Prostate gland (tissue), 2 donors: Measurements from ENCODE around the gene PFN4. TPM values are rescaled to one million over a fixed set of nuclear protein-coding genes. Genes with fewer than 3 reads are reported as not detected.

Experiments
- DNase-seq: peaks from one replicate; pipeline ENCODE4 v3.0.0-alpha.2; 2019; ENCODE audit warnings: low spot score
- H3K27ac ChIP-seq, 2 donors: fragments of 200-600 bp; sonication (generic); 2 replicates each; pipeline ENCODE4 v1.5.1; 2017 to 2019
- H3K27me3 ChIP-seq: fragments of 200-600 bp; sonication (generic); replicated peaks from 2 replicates; pipeline ENCODE4 v1.5.1; 2019; ENCODE audit not compliant: insufficient read depth
- H3K36me3 ChIP-seq, 2 donors: fragments of 200-600 bp; sonication (generic); 1 replicate in 1 of 2; 2 replicates in 1 of 2; pipeline versions ENCODE4 v1.5.1 to v1.8.1; 2017 to 2019
- H3K4me1 ChIP-seq: fragments of 200-600 bp; sonication (generic); replicated peaks from 2 replicates; pipeline ENCODE4 v1.5.1; 2019
- H3K4me3 ChIP-seq, 2 donors: fragments of 200-600 bp; sonication (generic); 2 replicates each; pipeline ENCODE4 v1.5.1; 2017 to 2019
- H3K9me3 ChIP-seq: fragments of 200-600 bp; sonication (generic); 2 replicates; pipeline ENCODE4 v1.5.1; 2017
- CTCF ChIP-seq, 4 experiments: fragments of 200-600 bp in 2 of 4; fragments of 450-650 bp in 2 of 4; sonication (generic) in 2 of 4; IDR thresholded peaks; 1 replicate in 3 of 4; 2 replicates in 1 of 4; pipeline ENCODE4 v1.5.1; 2016 to 2019; ENCODE audit warnings: antibody characterized with exemption in 4 of 4, mild to moderate bottlenecking in 2 of 4, moderate library complexity in 2 of 4
- POLR2A ChIP-seq: fragments of 450-650 bp; IDR thresholded peaks from one replicate; pipeline ENCODE4 v1.6.1; 2016; ENCODE audit warnings: antibody characterized with exemption, mild to moderate bottlenecking
- POLR2AphosphoS5 ChIP-seq: sonication (generic); formaldehyde crosslinking; IDR thresholded peaks from one replicate; pipeline ENCODE4 v1.6.1; 2017; ENCODE audit warnings: antibody characterized with exemption
- WGBS: methylation state at CpG from one replicate; pipeline ENCODE4 v1.1.5; 2018; 5-methylcytosine and 5-hydroxymethylcytosine counted together
- intact Hi-C: fragments of 100-400 bp; cut with DNase I; formaldehyde crosslinking; loops from one replicate; pipeline ENCODE4 v1.14.2; 2022
- total RNA-seq, 2 donors: library from RNA; depleted of rRNA; stranded (reverse); fragments of >200 nt; gene quantifications; one replicate each; pipeline ENCODE4 v1.1.0, GENCODE V29; 2016

The PFN4 gene
- total RNA-seq, 2 donors from 2014 or later = 16.9 TPM; not detected in 1

- Histone ChIP-seq H3K36me3 (no peaks in the 10 kb centered on the region), H3K27ac (peak overlapping the region; percentile 92), H3K4me3 (peak overlapping the region; percentile 76 to 80), H3K9me3 (no peaks in the 10 kb centered on the region), H3K27me3 (no peaks in the 10 kb centered on the region), H3K4me1 (peaks cover 4% of the 10 kb centered on the region)
- WGBS = 9% methylated on average over 9 of the region's 9 CpGs
- no peak for DNase-seq
- intact Hi-C loops = no loop called here
- no peak for TF ChIP-seq POLR2A
- TF ChIP-seq POLR2AphosphoS5 = no peak
- no peak for TF ChIP-seq CTCF (IDR thresholded peaks at IDR 0.05)
Observed at GRCh38 chr2:24123922-24124580, 917 bp upstream of the PFN4 start.

GRCh38 chr2:24122366-24123194 lies 554 bp downstream of the PFN4 start:
- Histone ChIP-seq H3K36me3 (no peaks in the 10 kb centered on the region), H3K4me1 (peaks cover 4% of the 10 kb centered on the region), H3K4me3 (peak overlapping the region; percentile 76 to 80), H3K27me3 (no peaks in the 10 kb centered on the region), H3K9me3 (no peaks in the 10 kb centered on the region), H3K27ac (peak overlapping the region; percentile 92)
- no peak for TF ChIP-seq POLR2AphosphoS5
- TF ChIP-seq CTCF (IDR thresholded peaks at IDR 0.05) = no peak
- TF ChIP-seq POLR2A = no peak
- WGBS = 8% methylated on average over 13 of the region's 15 CpGs
- DNase-seq = no peak
- intact Hi-C loops = no loop called here

GRCh38 chr2:24121469-24121868 lies 1.7 kb downstream of the PFN4 start:
- Histone ChIP-seq H3K9me3 (no peaks in the 10 kb centered on the region), H3K4me3 (no peak overlapping the region), H3K4me1 (peaks cover 4% of the 10 kb centered on the region), H3K36me3 (no peaks in the 10 kb centered on the region), H3K27me3 (no peaks in the 10 kb centered on the region), H3K27ac (no peak overlapping the region)
- TF ChIP-seq CTCF (IDR thresholded peaks at IDR 0.05) (no peak), POLR2AphosphoS5 (no peak), POLR2A (no peak)
- no peak for DNase-seq
- intact Hi-C loops = no loop called here
- WGBS = 30% methylated on average over 4 of the region's 4 CpGs

- TF ChIP-seq POLR2AphosphoS5 (no peak), POLR2A (no peak), CTCF (IDR thresholded peaks at IDR 0.05) (no peak)
- no peak for DNase-seq
- Histone ChIP-seq H3K4me1 (peaks cover 4% of the 10 kb centered on the region), H3K27ac (no peak overlapping the region), H3K27me3 (no peaks in the 10 kb centered on the region), H3K36me3 (no peaks in the 10 kb centered on the region), H3K4me3 (no peak overlapping the region), H3K9me3 (no peaks in the 10 kb centered on the region)
- 35% methylated on average over 5 of the region's 5 CpGs for WGBS
- intact Hi-C loops = no loop called here
Observed at GRCh38 chr2:24121066-24121465, 2.1 kb downstream of the PFN4 start.
